ENCODE data around the gene GAREM1. TPM values are rescaled to one million over a fixed set of nuclear protein-coding genes. Genes with fewer than 3 reads are reported as not detected.

GAREM1 gene
- total and polyA plus RNA-seq, 2 of the 8 experiments (the other 6 are each of a cell fraction or from before 2014, with no cell fraction given), result 3.6 to 9.2 TPM

GRCh38 chr18:32438173-32438572 lies 32.5 kb downstream of the GAREM1 start:
- H2BK20ac ChIP-seq (ENCODE audit: low read length), result no peak overlapping the region
- 94% methylated on average over 8 of the region's 8 CpGs; no CpG with 5 or more reads in 1 of the 2 experiments for WGBS, 2 experiments (ENCODE audit: extremely low coverage in 1 of 2, insufficient coverage in 1 of 2, insufficient read length in 1 of 2, insufficient replicate concordance in 2 of 2, low coverage in 1 of 2, low lambda C conversion rate in 2 of 2, missing lambda C conversion rate in 1 of 2)
- no peak overlapping the region for H3K4me3 ChIP-seq (ENCODE audit: extremely low read depth in 1 of 4, insufficient read depth in 2 of 4, low read depth in 3 of 4, low read length in 4 of 4)
- no peaks in the 10 kb centered on the region for H3K9me3 ChIP-seq (ENCODE audit: insufficient read depth in 2 of 2, low read depth in 1 of 2, low read length in 1 of 2)
- peaks cover 0 to 2% (median 0%) of the 10 kb centered on the region in 4 experiments; a peak in 1 of 7 replicates for H3K4me1 ChIP-seq (replicated peaks in 1 of 4; ENCODE audit: control insufficient read depth in 3 of 4, insufficient read depth in 4 of 4, low read length in 3 of 4)
- H3K56ac ChIP-seq (replicated peaks; ENCODE audit: insufficient read length, low read depth, low read length), result no peak overlapping the region
- no peak overlapping the region for H3K23ac ChIP-seq (ENCODE audit: insufficient read length)
- H3K4me2 ChIP-seq (ENCODE audit: insufficient read depth in 1 of 2, low read depth in 2 of 2, low read length in 2 of 2), result no peak overlapping the region
- H3K27me3 ChIP-seq (replicated peaks in 1 of 4; ENCODE audit: control insufficient read depth in 3 of 4, extremely low read depth in 1 of 4, insufficient read depth in 3 of 4, low read length in 3 of 4), result peaks cover 0 to 1% (median 0%) of the 10 kb centered on the region in 4 experiments; a peak in 1 of 7 replicates
- peaks cover 0 to 25% of the 10 kb centered on the region in 2 experiments; a peak in 2 of 4 replicates for H3K79me2 ChIP-seq (ENCODE audit: control insufficient read depth in 1 of 2, insufficient read depth in 2 of 2, low read length in 2 of 2)
- H3K27ac ChIP-seq (ENCODE audit: low read depth, low read length), result no peak overlapping the region
- ChIA-PET POLR2A (ENCODE audit: partially characterized antibody) (interaction anchor here (0.5 kb wide), 1 partner anchor 31 kb away, joined by 3 read pairs; no protein-coding TSS in a partner anchor), CTCF (ENCODE audit: partially characterized antibody) (interaction anchor here (0.7 to 1.6 kb wide), 2 partner anchors 111 to 133 kb away, joined by 5 to 6 read pairs; no protein-coding TSS in a partner anchor)
- no peaks in the 10 kb centered on the region for H3K23me2 ChIP-seq (ENCODE audit: low read depth, low read length)
- H3K79me1 ChIP-seq (ENCODE audit: low read depth, low read length), result peaks cover 3% of the 10 kb centered on the region
- no peak overlapping the region for H2AK5ac ChIP-seq (ENCODE audit: low read depth, low read length)
- no peaks in the 10 kb centered on the region for H3K36me3 ChIP-seq (ENCODE audit: control insufficient read depth in 2 of 4, insufficient read depth in 4 of 4, low read length in 3 of 4)
- no peak overlapping the region for H2AFZ ChIP-seq (ENCODE audit: low read length)
- no peak overlapping the region for H3K18ac ChIP-seq (ENCODE audit: extremely low read depth, low read length)
- no peak overlapping the region for H2BK15ac ChIP-seq (ENCODE audit: low read length)
- H4K20me1 ChIP-seq (replicated peaks in 1 of 2; ENCODE audit: control insufficient read depth in 1 of 2, insufficient read depth in 2 of 2, low read length in 2 of 2), result no peaks in the 10 kb centered on the region
- H2BK12ac ChIP-seq (ENCODE audit: low read depth, low read length), result no peak overlapping the region
- H4K8ac ChIP-seq (ENCODE audit: extremely low read depth, insufficient read depth, low read length), result no peak overlapping the region
- TF ChIP-seq MAFK (IDR thresholded peaks at IDR 0.05; ENCODE audit: low read depth, low read length) (no peak), FOSL1 (IDR thresholded peaks at IDR 0.05; ENCODE audit: insufficient read depth, low read depth, low read length) (no peak), RAD21 (IDR thresholded peaks at IDR 0.05 in 1 of 2, conservative IDR thresholded peaks at IDR 0.05 in 1 of 2; ENCODE audit: low read depth in 2 of 2, low read length in 2 of 2) (no peak), SIN3A (conservative IDR thresholded peaks at IDR 0.05 in 1 of 2, IDR thresholded peaks at IDR 0.05 in 1 of 2; ENCODE audit: low read depth in 1 of 2, low read length in 2 of 2) (0 out of 4 replicates have a peak, but pooled peaks of 1 of the 2 experiments have one; percentile 34), ASH2L (IDR thresholded peaks at IDR 0.05; ENCODE audit: low read length) (no peak), SP2 (IDR thresholded peaks at IDR 0.05; ENCODE audit: low read length) (no peak), BRCA1 (IDR thresholded peaks at IDR 0.05; ENCODE audit: low read depth, low read length) (no peak)
- H3K9ac ChIP-seq (replicated peaks in 1 of 4; ENCODE audit: extremely low read depth in 1 of 4, low read depth in 3 of 4, low read length in 3 of 4), result no peak overlapping the region
- H2BK5ac ChIP-seq (ENCODE audit: low read depth, low read length), result no peak overlapping the region
- H3K14ac ChIP-seq (ENCODE audit: insufficient read length), result no peak overlapping the region
- DNase-seq (ENCODE audit: low read depth in 1 of 2, low spot score in 2 of 2) (no peak), FAIRE-seq (no peak)
- H2BK120ac ChIP-seq (replicated peaks; ENCODE audit: low read depth, low read length), result no peak overlapping the region
- H4K91ac ChIP-seq (replicated peaks; ENCODE audit: insufficient read length, low read length), result no peak overlapping the region
- no peak overlapping the region for H3K4ac ChIP-seq (replicated peaks; ENCODE audit: insufficient read length, low read depth, low read length)
- no peak overlapping the region for H4K5ac ChIP-seq (ENCODE audit: insufficient read length, low read depth, low read length)

Data from H1 (cell line).